ENCODE results near the gene GPR156. TPM values are rescaled to one million over a fixed set of nuclear protein-coding genes. Genes with fewer than 3 reads are reported as not detected.

Gene GPR156
- total and polyA plus RNA-seq, 9 of the 15 experiments (the other 6 are each of a cell fraction or from before 2014, with no cell fraction given): 0.07 to 0.14 (median 0.12) TPM; not detected in 5

- no peak overlapping the region for H3K27ac ChIP-seq (ENCODE audit: extremely low read depth, low read depth, low read length)
- H3K27me3 ChIP-seq (ENCODE audit: control insufficient read depth in 2 of 2, insufficient read depth in 2 of 2, low read length in 2 of 2): no peaks in the 10 kb centered on the region
- H3K36me3 ChIP-seq (ENCODE audit: control insufficient read depth, insufficient read depth, low read length): no peaks in the 10 kb centered on the region
- BruUV-seq (replicated peaks): no TSS peak
- no peak overlapping the region for H3K9ac ChIP-seq (ENCODE audit: insufficient read depth in 1 of 2, low read depth in 2 of 2, low read length in 2 of 2)
- no peak overlapping the region for H2AFZ ChIP-seq (ENCODE audit: low read depth, low read length)
- no peaks in the 10 kb centered on the region for H4K20me1 ChIP-seq (replicated peaks; ENCODE audit: control insufficient read depth, insufficient read depth, low read length)
- 4% methylated on average over 2 of the region's 2 CpGs for WGBS (ENCODE audit: insufficient coverage, low coverage, missing lambda C conversion rate)
- ATAC-seq: no peak
- H3K79me2 ChIP-seq (ENCODE audit: control insufficient read depth, insufficient read depth, low read length): no peaks in the 10 kb centered on the region
- H3K4me2 ChIP-seq (ENCODE audit: insufficient read depth, low read length): no peak overlapping the region
- in situ Hi-C loops (cut with MboI) (no loop called here), intact Hi-C loops (cut with micrococcal nuclease) (no loop called here)
- CTCF ChIA-PET (ENCODE audit: low intra/inter-chr PET ratio): no interaction called here
- no peak for FAIRE-seq
- H3K4me1 ChIP-seq (replicated peaks in 1 of 2; ENCODE audit: control insufficient read depth in 2 of 2, insufficient read depth in 2 of 2, low read length in 2 of 2): no peaks in the 10 kb centered on the region
- POLR2A ChIA-PET: no interaction called here
- H3K9me1 ChIP-seq (ENCODE audit: control insufficient read depth, insufficient read depth, low read length): no peaks in the 10 kb centered on the region
- TF ChIP-seq CBX5 (IDR thresholded peaks at IDR 0.05; ENCODE audit: borderline replicate concordance, low read depth) (no peak), IFI16 (CRISPR knock-in tag; IDR thresholded peaks at IDR 0.05) (no peak), ZFP30 (CRISPR knock-in tag; IDR thresholded peaks at IDR 0.05; ENCODE audit: borderline replicate concordance) (no peak), HCFC1 (IDR thresholded peaks at IDR 0.05; ENCODE audit: low read depth, low read length) (no peak), POLR2H (tag; IDR thresholded peaks at IDR 0.05; ENCODE audit: low read depth) (no peak), ZNF780A (CRISPR knock-in tag; IDR thresholded peaks at IDR 0.05) (no peak), ZBTB1 (CRISPR knock-in tag; IDR thresholded peaks at IDR 0.05; ENCODE audit: borderline replicate concordance, low read depth) (no peak), ILF3 (IDR thresholded peaks at IDR 0.05; ENCODE audit: borderline replicate concordance) (no peak), ZC3H11A (IDR thresholded peaks at IDR 0.05; ENCODE audit: low read depth, low read length) (no peak), KDM5B (IDR thresholded peaks at IDR 0.05; ENCODE audit: insufficient replicate concordance, low read depth, low read length) (no peak), NR0B1 (IDR thresholded peaks at IDR 0.05; ENCODE audit: partially characterized antibody) (no peak), ZFP1 (CRISPR knock-in tag; IDR thresholded peaks at IDR 0.05) (no peak), E2F6 (IDR thresholded peaks at IDR 0.05; ENCODE audit: borderline replicate concordance in 1 of 2, extremely low read depth in 1 of 2, insufficient read depth in 1 of 2, insufficient read length in 1 of 2, low read depth in 1 of 2, low read length in 1 of 2, poor library complexity in 1 of 2, severe bottlenecking in 1 of 2) (no peak), ZNF175 (CRISPR knock-in tag; IDR thresholded peaks at IDR 0.05; ENCODE audit: low read depth) (no peak)
- H3K4me3 ChIP-seq: no peak overlapping the region
- no peaks in the 10 kb centered on the region for H3K9me3 ChIP-seq (replicated peaks; ENCODE audit: control insufficient read depth, insufficient read depth, low read depth, low read length)
- no peak for DNase-seq (ENCODE audit: extremely low read depth in 1 of 4, low spot score in 3 of 4)
Measured at GRCh38 chr3:120153294-120153693, 131.7 kb downstream of the GPR156 start.

Measured in K562 (cell line).